ENCODE results near the gene CEMIP2.
"Not testable (repeated sequence)": the region's sequence is repeated elsewhere in the genome, so short reads cannot be mapped to it uniquely, and the experiment has no call there.

Gene CEMIP2

DNA sequence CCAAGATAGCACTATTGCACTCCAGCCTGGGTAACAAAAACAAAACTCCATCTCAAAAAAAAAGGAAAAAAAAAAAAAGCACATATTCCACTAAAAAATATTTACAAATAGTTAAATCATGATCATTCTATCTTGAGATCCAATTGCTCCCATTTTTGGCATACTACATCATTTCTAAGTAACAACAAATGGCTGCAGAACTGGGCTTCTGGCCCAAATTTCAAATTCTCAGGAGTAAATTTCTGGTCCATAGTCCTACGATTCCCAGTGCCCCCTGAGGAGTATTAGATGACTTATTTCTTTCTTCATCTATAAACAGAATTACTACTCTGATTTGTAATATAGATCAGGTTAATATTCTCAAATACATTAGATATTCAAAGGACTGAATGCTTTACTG, 62.1 kb downstream of the CEMIP2 start:
- DNase-seq = no peak

GRCh38 chr9:71704796-71705195, 63.5 kb downstream of the CEMIP2 start:
- no peak for DNase-seq

GRCh38 chr9:71703172-71703872, 65.0 kb downstream of the CEMIP2 start:
- no peak for DNase-seq

DNA sequence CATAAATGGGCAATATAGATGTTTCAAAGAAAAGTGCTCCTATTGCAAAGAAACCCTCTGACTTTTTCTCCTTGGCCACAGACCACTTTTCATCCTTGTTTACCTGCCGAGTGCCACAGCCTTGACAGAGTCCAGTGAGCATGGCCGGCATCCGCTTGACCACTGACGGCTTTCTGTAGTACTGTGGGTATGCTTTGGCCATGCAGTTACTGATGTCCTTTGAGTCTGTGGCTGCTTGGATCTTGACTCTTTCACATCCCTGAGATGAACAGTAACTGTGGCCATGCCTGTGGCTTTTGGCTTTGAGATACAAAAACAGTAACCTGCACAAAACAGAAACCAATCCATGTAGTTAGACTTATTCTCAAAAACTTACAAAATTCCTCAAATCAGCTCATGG, 70.4 kb downstream of the CEMIP2 start:
- no peak for DNase-seq

DNA sequence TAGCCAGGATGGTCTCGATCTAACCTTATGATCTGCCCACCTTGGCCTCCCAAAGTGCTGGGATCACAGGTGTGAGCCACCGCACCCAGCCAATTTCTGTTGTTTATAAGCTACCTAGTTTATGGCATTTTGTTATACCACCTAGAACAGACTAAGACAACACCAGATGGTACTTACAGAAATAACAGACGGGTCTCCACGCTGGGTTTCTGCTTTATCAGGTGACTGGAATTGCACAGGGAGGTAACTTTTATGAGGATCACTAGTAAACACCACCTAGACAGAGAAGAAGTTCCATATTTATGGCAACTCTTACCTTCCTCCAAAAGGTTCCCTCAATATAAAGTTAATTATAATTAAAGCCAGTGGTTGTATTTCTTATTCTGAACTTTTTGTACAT, 74.0 kb downstream of the CEMIP2 start:
- DNase-seq = no peak

- no peak for DNase-seq
Observed at GRCh38 chr9:71693607-71694006, 74.7 kb downstream of the CEMIP2 start.

DNA sequence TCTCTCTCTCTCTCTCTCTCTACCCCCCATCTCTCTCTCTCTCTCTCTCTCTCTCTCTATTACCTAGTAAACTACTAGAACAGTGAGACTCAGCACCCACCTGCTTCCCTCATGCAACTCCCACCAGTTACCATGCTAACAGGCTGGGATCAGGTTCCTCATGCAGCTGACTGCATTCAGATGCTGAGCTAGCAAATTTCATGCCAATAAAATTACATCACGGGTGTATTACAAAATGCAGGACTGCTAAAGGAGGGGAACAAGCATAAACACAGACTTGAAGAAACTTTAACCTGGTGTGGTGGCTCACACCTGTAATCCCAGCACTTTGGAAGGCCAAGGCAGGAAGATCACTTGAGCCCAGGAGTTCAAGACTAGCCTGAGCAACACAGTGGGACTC, 76.0 kb downstream of the CEMIP2 start:
- peak; percentile 4 to 28 for DNase-seq

- DNase-seq = not testable (repeated sequence)
Observed at GRCh38 chr9:71691576-71691975, 76.7 kb downstream of the CEMIP2 start.

GRCh38 chr9:71690689-71691435, 77.5 kb downstream of the CEMIP2 start:
- peak; percentile 41 to 69 for DNase-seq

- no peak for DNase-seq
Observed at GRCh38 chr9:71690063-71690688, 78.1 kb downstream of the CEMIP2 start.

DNA sequence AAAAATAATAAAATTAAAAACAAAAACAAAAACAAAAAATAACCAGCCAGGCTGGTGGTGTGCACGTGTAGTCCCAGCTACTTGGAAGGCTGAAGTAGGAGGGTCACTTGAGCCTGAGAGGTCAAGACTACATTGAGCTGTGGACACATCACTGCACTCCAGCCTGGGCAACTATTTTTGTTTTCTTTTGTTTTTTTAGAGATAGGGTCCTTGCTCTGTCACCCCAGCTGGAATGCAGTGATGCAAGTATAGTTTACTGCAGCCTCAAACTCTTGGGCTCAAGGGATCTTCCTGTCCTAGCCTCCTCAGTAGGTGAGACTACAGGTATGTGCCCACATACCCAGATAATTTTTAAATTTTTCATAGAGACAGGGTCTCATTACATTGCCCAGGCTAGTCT, 80.6 kb downstream of the CEMIP2 start:
- no peak for DNase-seq

- no peak for DNase-seq
Observed at GRCh38 chr9:71685988-71686387, 82.3 kb downstream of the CEMIP2 start.

GRCh38 chr9:71685394-71685793, 82.9 kb downstream of the CEMIP2 start:
- DNase-seq = peak in 1 of 2 experiments; percentile 8

GRCh38 chr9:71684566-71684965, 83.7 kb downstream of the CEMIP2 start:
- DNase-seq = no peak

DNA sequence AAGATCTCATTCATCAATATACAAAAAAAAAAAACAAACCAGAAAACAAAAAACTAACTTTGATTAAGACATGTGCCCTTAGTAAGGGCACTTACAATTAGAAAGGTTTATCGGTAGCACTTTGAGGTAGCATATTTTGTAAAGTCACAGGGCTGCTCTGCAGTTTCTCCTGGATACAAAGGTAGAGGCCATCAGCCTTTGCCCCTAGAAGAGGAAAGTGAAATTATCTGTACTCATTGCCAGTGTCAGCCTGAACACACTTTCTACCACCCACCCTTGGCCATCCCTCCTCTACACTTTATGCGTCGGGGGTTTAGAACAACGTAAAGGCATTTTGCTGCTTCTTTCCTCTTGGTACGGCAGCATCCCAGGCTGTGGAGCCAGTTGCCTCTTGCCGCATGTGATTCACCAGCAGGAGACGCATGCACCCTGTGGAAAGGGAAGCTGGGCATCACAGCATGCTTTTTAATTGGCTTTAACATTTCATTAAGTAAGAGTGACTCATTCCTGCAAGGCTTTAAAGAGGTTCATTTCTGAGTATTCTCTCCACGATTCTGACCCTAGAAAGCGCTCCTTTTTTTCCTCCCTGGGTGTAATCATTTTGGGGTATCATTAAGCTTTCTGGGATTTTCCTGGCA, 84.6 kb downstream of the CEMIP2 start:
- DNase-seq = peak; percentile 55 to 72

DNA sequence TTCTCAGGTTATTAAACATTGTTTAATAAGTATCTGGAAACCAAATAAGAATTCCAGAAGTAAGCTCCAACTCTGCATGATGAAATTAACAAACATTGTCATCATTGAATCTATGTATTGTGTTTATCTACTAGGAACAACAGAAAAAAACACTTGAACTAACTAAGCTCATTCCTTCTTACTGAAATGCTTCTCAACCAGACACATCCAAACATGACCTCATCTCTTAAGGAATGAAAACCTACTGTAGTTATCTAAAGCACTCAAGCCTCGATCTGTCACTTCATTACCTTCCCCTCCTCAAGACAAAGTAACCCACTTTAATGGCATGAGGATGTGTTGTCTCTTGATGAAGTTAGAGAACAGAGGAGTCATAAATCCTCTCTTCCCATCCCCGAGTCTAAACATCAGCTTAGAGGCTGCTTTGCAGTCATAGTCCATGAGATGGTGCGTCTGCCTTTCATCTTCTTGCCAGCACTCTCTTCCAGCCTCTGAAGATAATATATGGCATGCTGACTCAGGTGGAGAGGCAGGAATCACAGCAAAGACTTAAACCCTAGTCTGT, 86.5 kb downstream of the CEMIP2 start:
- DNase-seq = no peak

DNA sequence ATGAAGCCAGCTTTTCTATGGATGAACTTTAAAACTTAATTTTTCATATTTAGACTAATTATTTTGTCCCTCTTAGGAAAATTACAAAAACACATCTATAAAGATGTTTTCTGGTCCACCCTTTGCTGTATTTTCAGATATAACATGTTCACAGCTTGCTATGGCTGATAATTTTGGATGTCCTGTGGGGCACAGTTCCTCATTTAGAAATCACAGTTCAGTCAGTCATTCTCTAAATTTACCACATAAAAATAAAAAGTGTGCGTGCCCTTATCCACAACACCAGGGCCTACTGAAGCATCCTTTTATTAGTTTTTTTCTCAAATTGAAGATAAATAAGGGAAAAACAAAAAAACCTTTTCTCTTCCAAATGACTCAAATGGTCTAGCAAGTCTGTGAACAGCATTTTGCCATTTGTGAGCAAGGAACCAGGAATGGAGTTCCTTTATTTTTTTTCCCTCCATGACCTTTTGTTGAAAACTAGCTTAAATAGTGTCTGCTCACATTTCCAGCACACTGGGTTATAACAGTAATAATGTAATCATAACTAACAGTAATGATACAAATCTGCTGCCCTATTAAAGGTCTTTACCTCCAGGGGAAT, 87.1 kb downstream of the CEMIP2 start:
- no peak for DNase-seq

GRCh38 chr9:71680189-71680980, 87.9 kb downstream of the CEMIP2 start:
- DNase-seq = no peak

GRCh38 chr9:71678999-71679398, 89.3 kb downstream of the CEMIP2 start:
- DNase-seq = peak in 1 of 2 experiments; percentile 6

GRCh38 chr9:71677209-71677608, 91.1 kb downstream of the CEMIP2 start:
- DNase-seq = no peak

- no peak for DNase-seq
Observed at GRCh38 chr9:71676460-71676859, 91.9 kb downstream of the CEMIP2 start.

DNA sequence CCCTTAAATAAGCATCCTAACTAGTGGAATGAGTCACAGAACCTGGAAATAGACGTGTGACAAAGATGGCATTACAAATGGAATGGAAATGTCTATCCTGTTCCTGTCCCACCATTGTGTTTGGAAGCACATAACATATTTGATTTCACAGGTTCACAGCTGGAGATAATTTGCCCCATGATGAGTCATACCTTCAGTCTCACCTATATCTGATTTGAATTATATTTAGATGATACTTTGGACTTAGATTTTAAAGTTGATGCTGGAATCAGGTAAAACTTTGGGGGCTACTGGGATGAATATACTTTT, 92.5 kb downstream of the CEMIP2 start:
- DNase-seq = no peak
